ENCODE data around the gene DLGAP1.

The DLGAP1 gene

DNA sequence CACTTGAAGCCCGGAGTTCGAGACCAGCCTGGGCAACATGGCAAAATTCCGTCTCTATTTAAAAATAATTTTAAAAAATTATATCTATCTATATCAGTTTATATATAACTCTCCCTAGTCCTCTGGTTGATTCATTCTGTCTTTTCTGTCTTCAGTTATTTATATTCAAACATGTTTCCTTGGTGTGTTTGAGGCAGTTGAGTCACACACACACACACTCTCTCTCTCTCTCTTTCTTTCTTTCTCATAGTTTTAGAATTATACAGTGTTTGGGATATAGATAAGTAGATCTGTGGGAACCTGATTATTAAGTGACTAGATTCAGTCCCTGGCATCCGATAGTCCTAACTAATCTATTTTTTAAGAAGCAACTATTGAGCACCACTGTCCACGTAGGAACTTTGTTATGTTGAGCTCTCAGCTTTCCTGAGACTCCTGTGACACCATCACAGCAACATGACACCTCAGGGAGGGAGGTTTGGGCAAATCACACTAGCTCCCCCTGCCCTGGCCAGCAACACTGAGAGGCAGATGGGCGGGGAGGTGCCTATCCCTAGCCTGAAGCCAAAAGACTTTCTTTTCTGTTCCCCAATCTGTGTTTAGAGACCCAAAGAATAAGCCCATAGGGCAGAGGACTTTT lies 482.7 kb downstream of the DLGAP1 start:
- Mint-ChIP-seq H3K4me1 (no peaks in the 10 kb centered on the region), H3K4me3 (no peak overlapping the region), H3K9me3 (no peaks in the 10 kb centered on the region), H3K36me3 (no peaks in the 10 kb centered on the region), H3K27ac (no peak overlapping the region)
- ATAC-seq (no peak), DNase-seq (ENCODE audit: low spot score in 2 of 2) (no peak)

DNA sequence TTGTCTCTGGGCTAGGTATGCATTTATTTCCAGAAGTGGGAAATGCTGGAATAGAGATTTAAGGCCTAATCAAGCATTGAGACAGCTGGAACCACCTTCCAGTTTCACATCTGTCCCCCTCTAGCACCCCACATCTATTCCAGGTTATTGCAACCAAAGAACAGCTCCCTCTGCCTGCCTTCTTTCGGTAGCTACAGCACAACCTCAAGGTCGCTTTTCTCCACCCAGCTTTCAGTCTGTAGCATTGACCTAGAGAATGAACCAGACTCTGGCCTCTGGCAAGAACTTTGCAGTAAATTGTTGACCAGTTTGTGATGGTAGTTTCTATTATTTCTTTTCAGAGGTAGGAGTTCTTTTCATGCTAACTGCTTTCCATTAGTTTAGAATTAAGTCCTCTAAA lies 484.2 kb downstream of the DLGAP1 start:
- Mint-ChIP-seq H3K4me3 (no peak overlapping the region), H3K36me3 (no peaks in the 10 kb centered on the region), H3K27ac (no peak overlapping the region), H3K4me1 (no peaks in the 10 kb centered on the region), H3K9me3 (no peaks in the 10 kb centered on the region)
- DNase-seq (ENCODE audit: low spot score in 2 of 2) (no peak), ATAC-seq (no peak)

DNA sequence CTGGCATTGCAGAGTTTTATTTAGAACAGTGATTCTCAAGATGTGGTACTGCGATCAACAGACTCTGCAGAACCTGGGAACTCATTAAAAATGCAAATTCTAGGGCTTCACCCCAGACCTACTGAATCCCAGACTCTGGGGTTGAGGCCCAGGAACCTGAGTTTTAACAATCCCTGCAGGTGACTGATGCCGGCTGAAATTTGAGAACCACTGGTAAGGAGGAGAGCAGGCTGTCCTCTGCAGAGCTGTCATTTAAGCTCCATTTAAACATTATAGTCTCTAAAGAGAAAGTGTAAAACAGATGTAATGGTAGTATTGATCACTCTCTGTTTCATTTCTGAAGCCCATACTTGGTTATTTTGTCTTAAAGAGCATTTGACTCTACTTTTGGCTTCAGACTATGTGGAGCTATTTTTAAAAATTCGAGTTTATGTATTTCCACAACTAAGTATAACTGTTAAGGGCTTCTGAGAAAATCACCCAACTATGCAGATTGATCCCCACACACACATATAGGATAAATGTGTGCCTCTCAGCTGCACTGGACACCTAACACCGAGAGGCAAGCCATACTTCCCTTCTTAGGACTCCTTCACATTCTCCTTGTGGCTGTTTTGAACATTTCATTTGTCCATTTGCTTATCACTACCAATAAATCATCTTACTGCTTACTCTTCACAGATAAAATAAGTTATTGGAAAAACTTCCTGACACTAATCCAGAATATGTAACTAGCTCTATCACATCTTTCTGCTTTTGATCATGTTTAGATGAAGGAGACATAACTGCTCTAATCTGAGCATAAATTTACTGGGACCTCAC lies 487.5 kb downstream of the DLGAP1 start:
- no peak overlapping the region for H3K4me3 Mint-ChIP-seq
- no peaks in the 10 kb centered on the region for H3K9me3 Mint-ChIP-seq
- H3K36me3 Mint-ChIP-seq, result no peaks in the 10 kb centered on the region
- DNase-seq (ENCODE audit: low spot score in 2 of 2) (no peak), ATAC-seq (no peak)
- no peak overlapping the region for H3K27ac Mint-ChIP-seq
- H3K4me1 Mint-ChIP-seq, result no peaks in the 10 kb centered on the region

DNA sequence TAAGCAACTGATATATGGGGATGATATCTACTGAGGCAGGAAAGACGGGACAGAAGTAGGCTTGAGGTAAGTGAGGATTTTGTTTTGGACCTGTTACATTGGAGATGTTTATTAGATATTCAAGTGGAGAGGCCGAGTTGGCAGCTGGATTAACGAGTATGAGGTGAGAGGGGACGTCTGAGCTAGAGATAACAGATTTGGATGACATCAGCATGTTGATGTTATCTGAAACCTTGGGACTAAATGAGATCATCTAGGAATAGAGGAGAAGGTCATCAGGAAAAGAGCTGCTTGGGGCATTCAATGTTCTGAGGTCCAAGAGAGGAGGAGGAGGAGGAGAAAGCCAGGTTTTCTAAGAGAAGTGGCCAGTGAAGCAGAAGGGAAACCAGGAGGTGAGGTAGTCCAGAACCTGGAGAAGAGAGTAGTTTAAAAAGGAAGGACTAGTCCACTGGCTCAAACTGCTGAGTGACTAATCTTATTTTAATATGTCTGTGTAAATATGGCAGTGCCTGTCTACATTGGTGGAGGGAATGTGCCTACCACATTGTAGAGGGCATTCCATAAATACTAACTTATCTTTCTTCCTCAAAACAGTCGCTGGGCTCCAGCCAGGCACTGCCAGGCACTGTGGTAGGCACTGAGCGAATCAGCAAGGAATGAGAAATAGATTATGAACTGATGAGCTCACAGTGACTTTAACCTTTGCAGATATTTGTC lies 488.3 kb downstream of the DLGAP1 start:
- H3K27ac Mint-ChIP-seq, result no peak overlapping the region
- ATAC-seq (peak; percentile 11), DNase-seq (ENCODE audit: low spot score in 2 of 2) (no peak)
- H3K9me3 Mint-ChIP-seq, result no peaks in the 10 kb centered on the region
- no peaks in the 10 kb centered on the region for H3K4me1 Mint-ChIP-seq
- no peak overlapping the region for H3K4me3 Mint-ChIP-seq
- no peaks in the 10 kb centered on the region for H3K36me3 Mint-ChIP-seq

DNA sequence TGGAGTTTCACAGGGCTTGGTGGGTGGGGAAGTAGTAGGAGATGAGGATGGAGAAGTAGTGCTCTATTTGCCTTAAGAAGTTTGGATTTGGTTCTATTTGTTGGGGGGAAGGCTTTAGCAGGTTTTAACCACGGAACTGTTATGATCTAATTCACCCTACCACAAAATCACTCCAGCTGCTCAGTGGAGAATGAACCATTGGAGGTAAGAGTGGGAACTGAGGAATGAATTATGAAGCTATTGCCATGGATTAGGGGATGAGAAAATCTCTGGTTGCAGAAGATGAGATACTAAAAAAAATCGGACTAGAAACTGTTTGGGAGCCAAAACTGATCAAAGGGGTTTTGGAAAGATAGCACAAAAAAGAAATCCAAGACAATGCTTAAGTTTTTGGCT lies 488.9 kb downstream of the DLGAP1 start:
- no peaks in the 10 kb centered on the region for H3K4me1 Mint-ChIP-seq
- ATAC-seq (no peak), DNase-seq (ENCODE audit: low spot score in 2 of 2) (no peak)
- H3K9me3 Mint-ChIP-seq, result no peaks in the 10 kb centered on the region
- no peak overlapping the region for H3K4me3 Mint-ChIP-seq
- H3K27ac Mint-ChIP-seq, result no peak overlapping the region
- no peaks in the 10 kb centered on the region for H3K36me3 Mint-ChIP-seq

DNA sequence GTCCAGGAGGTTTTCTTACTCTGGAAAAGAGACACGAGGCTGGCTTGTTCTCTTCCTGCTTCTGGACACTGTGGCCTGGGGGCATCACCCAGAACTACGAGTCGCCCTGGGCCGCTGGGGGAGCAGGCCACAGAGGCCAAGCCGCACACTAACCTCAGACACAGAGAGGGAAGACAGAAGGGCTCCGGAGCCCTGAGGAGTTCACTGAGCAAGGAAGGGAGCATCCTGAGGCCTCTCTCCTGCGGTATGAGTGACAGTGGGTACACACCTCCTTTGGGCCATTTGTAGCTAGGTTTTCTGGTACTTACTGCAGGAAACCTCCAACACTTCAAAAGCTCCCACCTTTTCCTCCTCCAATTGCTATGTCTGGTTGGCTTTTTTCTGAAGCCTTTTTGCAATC lies 494.1 kb downstream of the DLGAP1 start:
- DNase-seq (ENCODE audit: low spot score in 2 of 2) (no peak), ATAC-seq (peak; percentile 58)
- no peaks in the 10 kb centered on the region for H3K36me3 Mint-ChIP-seq
- no peaks in the 10 kb centered on the region for H3K4me1 Mint-ChIP-seq
- no peak overlapping the region for H3K27ac Mint-ChIP-seq
- no peaks in the 10 kb centered on the region for H3K9me3 Mint-ChIP-seq
- no peak overlapping the region for H3K4me3 Mint-ChIP-seq

DNA sequence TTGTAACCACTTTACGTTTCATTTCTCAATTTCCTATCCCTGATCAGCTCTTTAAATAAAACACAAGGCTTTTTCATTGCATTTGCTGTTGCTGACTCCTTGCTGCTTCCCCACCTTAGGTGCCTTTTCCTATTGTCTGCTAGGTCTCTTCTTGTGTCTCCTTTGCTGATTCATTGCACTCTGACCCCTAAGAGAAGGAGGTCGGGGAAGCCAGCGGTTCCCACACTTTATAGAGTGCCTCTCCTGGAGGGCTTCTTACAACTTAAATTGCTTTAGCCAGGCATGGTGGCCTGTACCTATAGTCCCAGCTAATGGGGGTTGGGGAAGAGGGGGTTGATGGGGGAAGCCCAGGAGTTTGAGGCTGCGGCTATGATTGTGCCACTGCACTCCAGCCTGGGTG lies 495.0 kb downstream of the DLGAP1 start:
- DNase-seq (ENCODE audit: low spot score in 2 of 2) (no peak), ATAC-seq (no peak)
- Mint-ChIP-seq H3K27ac (no peak overlapping the region), H3K4me3 (no peak overlapping the region), H3K36me3 (no peaks in the 10 kb centered on the region), H3K4me1 (no peaks in the 10 kb centered on the region), H3K9me3 (no peaks in the 10 kb centered on the region)

DNA sequence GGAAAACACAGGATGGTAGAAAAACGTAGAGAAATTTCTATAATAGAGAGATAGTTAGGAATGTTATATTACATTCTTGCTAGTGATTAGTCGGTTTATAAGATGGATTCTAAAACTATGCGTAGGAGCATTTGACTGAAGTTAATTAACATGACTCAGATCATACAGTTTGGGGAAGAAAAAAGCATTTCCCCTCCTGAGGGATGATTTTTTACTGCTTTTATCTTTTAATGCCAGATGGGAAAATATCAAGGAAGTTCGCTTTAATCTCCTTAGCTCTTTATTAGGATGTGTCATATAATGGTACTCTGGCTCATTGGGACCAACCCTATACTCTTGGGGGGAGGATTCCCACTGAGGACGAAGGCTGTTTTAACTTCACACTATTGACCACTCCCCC lies 503.1 kb downstream of the DLGAP1 start:
- Mint-ChIP-seq H3K4me3 (no peak overlapping the region), H3K4me1 (no peaks in the 10 kb centered on the region), H3K9me3 (no peaks in the 10 kb centered on the region), H3K27ac (no peak overlapping the region), H3K36me3 (no peaks in the 10 kb centered on the region)
- no peak for ATAC-seq
- DNase-seq (ENCODE audit: low spot score in 2 of 2), result no peak

DNA sequence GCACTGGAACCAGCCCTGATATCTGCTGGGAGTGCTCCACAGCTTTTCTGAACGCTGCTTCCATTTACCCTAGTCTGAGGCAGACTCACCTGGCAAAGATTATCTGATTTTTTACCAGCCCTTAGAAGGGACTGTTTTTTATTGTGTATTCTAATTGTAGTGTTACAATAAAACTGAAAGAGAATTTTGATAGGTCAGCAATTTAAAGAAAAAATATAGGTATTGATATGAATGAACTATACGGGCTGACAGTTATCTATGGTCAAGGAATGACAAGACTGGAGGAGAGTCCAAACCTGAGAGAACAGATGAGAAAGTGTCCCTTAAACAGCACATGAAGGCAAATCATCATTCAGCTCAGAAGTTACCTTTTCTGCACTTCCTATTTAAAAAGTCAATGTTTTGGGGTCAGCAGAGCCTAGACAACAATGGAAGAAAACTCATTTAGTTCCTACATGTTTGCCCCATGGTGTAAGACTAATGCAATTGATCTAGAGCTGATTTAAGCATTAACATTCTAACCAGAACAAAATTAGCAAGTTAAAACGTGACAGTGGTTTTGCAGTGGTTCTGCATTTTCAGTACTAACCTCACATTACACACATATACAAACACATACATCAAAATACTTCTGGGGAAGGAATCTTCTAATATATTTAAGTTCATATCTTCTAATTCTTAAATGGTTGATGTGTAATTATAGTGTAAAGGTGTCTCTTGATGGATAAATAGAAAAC lies 504.3 kb downstream of the DLGAP1 start:
- Mint-ChIP-seq H3K4me1 (no peaks in the 10 kb centered on the region), H3K9me3 (no peaks in the 10 kb centered on the region), H3K4me3 (no peak overlapping the region), H3K27ac (no peak overlapping the region), H3K36me3 (no peaks in the 10 kb centered on the region)
- no peak for ATAC-seq
- no peak for DNase-seq (ENCODE audit: low spot score in 2 of 2)

DNA sequence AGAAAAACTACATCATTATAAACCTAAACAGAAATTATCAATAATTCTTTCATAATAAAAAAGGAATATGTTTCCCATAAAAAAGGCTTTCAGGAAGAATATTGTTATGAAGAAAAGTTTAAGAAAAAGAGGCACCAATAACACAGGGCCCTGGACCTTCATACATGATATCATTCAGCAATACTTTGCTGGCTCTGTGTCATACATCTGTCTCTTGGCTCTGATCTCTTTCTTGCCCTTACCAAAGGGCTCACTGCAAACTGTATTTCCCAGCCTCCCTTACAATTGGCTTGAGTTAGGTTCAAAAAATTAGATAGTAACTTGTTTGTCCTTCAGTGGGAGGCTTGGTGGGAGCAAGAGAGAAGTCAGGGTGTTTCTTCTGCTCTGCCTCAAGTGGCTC lies 506.1 kb downstream of the DLGAP1 start:
- no peaks in the 10 kb centered on the region for H3K9me3 Mint-ChIP-seq

DNA sequence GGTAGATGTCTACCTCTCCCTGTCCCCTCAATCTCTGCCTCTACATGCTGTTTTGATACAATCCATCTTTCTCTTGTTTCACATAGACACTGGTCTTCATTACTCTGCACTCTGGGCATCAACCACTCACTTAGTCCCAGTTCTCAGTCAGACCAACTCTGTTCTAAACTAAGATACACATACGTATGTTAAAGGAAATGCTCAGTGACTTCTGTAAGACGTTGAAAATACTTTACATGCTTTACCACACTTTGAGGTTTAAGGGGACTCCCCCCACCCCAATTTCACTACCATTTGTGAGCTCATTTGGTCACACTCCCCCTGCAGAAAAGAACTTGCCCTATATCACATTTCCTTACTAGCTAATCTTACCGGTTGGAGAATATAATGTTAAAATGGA lies 507.7 kb downstream of the DLGAP1 start:
- Mint-ChIP-seq H3K36me3 (no peaks in the 10 kb centered on the region), H3K9me3 (no peaks in the 10 kb centered on the region), H3K27ac (no peak overlapping the region), H3K4me1 (no peaks in the 10 kb centered on the region), H3K4me3 (no peak overlapping the region)
- ATAC-seq (no peak), DNase-seq (ENCODE audit: low spot score in 2 of 2) (no peak)

More for the DNA sequence above, 506.1 kb downstream of the DLGAP1 start:
- H3K4me3 Mint-ChIP-seq, result no peak overlapping the region
- no peaks in the 10 kb centered on the region for H3K4me1 Mint-ChIP-seq
- H3K36me3 Mint-ChIP-seq, result no peaks in the 10 kb centered on the region
- ATAC-seq, result no peak
- DNase-seq (ENCODE audit: low spot score in 2 of 2), result no peak
- H3K27ac Mint-ChIP-seq, result no peak overlapping the region

DNA sequence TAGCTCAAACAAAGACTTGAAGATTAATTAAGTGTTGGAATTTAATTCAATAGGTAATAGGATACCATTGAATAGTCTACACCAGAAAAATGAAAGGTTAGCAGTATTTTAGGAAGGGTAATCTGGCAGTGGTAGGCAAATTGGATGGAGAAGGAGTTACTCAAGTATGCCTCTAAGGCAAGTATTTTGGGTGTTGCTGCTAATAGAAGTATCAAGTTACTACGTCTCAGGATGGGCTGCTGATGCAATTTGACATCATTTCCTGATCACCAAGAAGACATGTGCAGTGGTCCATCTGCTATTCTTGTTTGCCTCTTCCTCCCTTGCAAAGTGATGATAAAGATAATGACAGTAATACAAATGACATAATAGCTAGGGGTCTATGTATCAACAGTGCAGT lies 519.8 kb downstream of the DLGAP1 start:
- Mint-ChIP-seq H3K36me3 (no peaks in the 10 kb centered on the region), H3K27ac (no peak overlapping the region), H3K4me3 (no peak overlapping the region), H3K9me3 (peaks cover 5% of the 10 kb centered on the region), H3K4me1 (no peaks in the 10 kb centered on the region)
- DNase-seq (ENCODE audit: low spot score in 2 of 2) (no peak), ATAC-seq (no peak)

DNA sequence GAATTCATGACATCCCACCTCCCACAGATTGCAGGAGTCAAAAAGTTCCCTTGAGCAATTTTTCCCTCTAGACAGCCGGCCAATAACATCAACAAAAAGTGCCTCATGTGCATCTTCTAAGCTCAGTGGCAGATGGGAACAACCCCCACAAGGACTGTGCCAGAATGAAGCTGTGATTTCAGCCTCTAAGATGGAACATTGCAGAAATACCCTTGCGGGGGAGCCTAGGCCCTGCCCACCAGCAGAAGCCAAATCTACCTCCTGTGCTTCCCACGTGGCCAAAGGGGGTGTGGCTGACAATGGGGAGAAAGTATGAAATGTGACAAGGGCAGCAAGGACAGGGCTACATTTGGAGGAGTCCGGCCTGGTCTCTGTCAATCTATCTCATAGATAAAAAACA lies 522.8 kb downstream of the DLGAP1 start:
- ATAC-seq, result no peak
- Mint-ChIP-seq H3K27ac (no peak overlapping the region), H3K4me3 (no peak overlapping the region), H3K4me1 (no peaks in the 10 kb centered on the region), H3K36me3 (no peaks in the 10 kb centered on the region), H3K9me3 (no peaks in the 10 kb centered on the region)
- no peak for DNase-seq (ENCODE audit: low spot score in 2 of 2)

DNA sequence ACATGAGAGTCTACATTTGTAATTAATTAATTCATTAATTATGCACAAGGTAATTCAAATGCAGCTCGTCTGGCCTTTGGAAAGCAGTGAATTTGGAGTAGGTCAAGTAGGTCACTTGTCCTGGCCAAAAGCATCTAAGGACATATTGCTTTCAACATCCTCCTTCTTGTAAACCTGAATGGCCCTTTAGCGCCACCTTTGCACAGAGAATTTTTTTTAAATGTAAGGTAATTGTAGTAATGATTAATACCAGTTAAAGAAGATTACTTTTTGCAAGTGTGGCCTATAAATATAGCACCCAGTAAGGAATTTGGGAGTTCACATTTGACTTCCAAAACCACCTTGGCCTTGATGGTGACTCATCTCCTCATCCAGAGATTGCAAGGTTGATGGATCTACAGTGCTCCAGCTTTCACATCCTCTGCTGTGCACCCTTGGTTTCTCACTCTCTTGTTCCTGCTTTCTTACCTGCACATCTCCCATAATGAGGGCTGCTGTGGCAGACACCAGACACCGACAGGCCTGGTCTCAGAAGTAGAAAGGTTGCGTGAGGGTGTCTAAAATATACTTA lies 523.5 kb downstream of the DLGAP1 start:
- DNase-seq (ENCODE audit: low spot score in 2 of 2) (no peak), ATAC-seq (no peak)
- Mint-ChIP-seq H3K27ac (no peak overlapping the region), H3K4me3 (no peak overlapping the region), H3K4me1 (no peaks in the 10 kb centered on the region), H3K9me3 (no peaks in the 10 kb centered on the region), H3K36me3 (no peaks in the 10 kb centered on the region)

DNA sequence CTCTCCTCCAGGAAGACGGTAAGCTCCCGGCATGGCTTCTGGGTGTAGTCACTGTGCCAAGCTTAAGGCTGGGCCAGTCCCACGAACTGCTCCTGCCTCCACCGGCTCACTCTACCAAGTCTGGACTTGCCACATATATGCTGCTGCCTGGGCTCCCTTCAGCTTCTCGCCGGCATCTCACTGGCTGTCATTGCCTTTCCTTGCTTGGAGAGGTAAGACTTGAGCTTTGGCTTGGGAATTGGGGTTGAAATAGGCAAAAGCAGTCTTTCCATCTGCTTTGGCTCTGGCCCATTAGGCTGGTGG lies 524.1 kb downstream of the DLGAP1 start:
- Mint-ChIP-seq H3K4me1 (no peaks in the 10 kb centered on the region), H3K9me3 (no peaks in the 10 kb centered on the region), H3K4me3 (no peak overlapping the region), H3K27ac (no peak overlapping the region), H3K36me3 (no peaks in the 10 kb centered on the region)
- ATAC-seq, result no peak
- no peak for DNase-seq (ENCODE audit: low spot score in 2 of 2)

Data from stimulated activated effector memory CD8-positive, alpha-beta T cell treated with anti-CD3 and anti-CD28 coated beads, Interleukin-12 subunit alpha, Interleukin-12 subunit beta, amount 100 ng/mL, for 72 hours (primary cell).